GM21528 (cell line): ENCODE results near the gene POLG.

Experiments
- ATAC-seq: cut with Tn5 transposase; IDR thresholded peaks from one replicate; pipeline ENCODE4 v1.9.1; 2021; ENCODE audit warnings: mild to moderate bottlenecking, moderate library complexity; ENCODE audit not compliant: unreplicated experiment, low FRiP score

The POLG gene

DNA sequence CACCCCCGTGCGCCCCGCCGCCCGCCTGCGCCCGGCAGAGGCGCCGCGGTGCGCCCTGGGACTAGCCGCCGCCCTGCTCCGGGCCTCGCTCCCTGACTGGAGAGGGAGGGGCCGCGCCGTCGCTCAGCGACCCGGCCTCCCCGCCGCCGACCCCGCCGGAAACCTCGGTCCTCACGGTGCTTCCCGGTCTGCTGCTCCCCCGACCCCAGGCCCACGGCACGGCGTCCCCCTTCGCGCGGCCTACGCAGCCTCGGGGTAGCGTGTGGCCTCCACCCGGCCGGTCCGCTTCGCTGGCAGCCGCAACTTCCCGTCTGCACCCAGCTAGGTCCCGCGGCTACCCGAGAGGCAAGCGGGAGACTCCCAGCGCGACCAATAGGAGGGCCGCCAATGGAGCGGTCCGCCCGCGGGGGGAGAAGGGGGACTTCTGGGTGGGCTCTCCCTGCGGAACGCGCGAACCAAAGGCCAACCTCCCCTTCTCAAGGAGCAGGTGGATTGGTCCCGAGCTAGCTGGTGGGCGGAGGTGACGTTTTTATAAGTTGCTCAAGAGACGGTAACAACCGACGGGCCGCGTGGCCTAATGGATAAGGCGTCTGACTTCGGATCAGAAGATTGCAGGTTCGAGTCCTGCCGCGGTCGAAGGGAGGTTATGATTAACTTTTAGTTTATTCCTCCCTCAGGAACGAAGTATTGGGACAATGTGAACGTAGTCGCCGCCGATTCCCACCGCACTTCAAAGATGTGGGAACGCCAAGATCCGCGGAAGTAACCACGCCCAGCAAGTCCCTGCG lies at the start of gene POLG:
POLG (minus strand) TSS at position 315 of the 788 bp plus-strand sequence. CDS start 1,070 bp downstream, outside the sequence.
- peak; percentile 89 for ATAC-seq

- ATAC-seq = no peak
Observed at GRCh38 chr15:89384176-89384604, 49.6 kb upstream of the POLG start.

DNA sequence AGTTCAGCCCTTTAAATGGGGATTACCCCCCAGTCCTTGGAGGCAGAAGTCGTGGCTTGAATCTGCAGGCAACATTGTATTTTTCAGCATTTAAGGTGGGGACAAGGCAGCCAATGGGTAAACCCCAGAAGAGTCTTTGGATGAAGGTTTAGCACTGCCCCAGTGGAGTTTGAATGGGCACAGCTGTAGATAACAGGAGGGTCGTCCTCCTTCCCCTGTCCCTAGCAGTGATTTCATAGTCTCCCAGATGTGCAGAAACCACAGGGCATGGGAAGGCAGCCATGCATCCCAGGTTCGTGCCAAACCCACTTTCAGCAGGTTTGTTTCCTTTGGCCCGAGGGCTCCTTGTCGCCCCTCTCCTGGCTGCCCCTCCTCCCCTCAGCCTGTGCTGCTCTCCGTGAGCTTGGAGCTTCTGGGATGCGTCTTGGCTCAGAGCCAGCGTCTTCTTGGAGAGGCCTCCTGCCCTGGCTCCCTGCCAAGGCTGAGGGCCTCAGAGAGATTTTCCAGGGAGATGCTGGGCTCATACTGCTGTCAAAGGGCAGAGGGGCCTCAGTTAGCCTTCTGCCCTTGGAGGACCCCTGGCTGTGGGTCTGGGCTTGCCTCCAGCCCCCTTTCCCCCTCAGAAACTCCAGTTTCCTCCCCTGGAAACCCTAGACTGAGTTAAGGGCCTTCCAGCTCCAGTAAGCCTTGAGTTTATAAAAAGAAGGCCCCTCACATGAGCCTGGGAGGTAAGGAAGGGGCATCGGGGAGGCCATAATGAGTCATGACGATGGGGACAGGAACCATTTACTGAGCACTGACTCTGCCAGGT lies 48.9 kb upstream of the POLG start:
- ATAC-seq = no peak

GRCh38 chr15:89381888-89382686 lies 47.5 kb upstream of the POLG start:
- ATAC-seq = no peak

DNA sequence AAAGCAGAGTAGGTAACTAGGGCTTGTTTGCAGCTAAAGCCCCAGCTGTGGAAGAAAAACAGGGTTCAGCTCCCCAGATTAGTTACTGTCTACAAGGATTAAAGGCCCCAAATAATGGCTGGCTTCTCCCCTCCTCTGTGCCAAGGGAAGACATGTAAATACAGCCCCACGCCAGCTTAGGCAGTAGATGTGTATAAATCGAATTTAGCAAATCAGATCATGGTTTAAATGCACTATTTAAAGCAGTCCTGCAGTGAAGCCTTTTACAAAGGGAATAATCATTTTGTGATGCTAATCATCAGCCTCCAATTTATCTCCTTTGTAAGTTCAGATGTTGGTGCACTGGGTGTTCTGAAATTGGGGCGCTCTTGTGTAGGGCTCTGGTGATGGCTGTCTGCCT lies 46.7 kb upstream of the POLG start:
- ATAC-seq = no peak

- no peak for ATAC-seq
Observed at GRCh38 chr15:89379818-89380217, 45.2 kb upstream of the POLG start.

GRCh38 chr15:89379251-89379695 lies 44.6 kb upstream of the POLG start:
- no peak for ATAC-seq

DNA sequence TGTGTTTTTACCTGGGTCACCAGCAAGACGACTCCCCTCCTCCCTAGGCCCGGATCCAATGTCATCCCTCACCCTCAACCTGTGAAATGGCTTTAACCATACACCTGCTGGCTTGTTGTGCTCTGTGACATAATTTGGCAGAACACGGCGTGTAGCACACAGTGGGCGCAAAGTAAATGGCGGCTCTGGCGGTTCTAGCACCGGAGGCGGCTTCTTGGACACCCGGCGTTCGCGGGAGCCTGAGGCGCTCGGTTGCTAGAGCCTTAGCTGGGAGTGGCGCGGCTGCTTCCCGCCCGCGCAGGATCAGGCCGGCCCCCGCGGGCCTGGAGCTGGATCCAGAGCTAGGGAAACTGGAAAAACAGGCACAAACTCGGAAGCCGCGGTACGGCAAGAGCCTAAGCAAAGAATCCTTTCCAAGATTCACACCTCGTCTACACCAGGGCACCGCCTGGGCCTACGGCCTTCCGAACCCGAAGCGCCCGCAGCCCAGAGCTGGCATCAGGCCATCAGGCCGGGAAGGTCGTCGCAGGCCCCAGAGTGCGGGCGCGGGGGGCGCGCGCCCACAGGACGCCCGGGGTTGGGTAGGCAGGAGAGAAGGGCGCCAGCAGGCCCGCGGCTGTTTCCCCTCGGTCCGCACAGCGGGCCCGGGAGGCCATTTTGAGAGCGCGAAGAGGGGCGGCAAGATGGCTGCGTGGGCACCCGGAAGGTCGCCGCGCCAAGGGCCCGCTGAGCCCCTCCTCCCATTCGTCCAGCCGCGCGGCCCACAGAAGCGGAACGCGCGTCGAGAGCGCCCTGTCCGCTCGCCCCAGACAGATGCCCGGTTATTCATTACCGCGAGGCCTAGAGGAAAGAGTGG lies 43.9 kb upstream of the POLG start:
- ATAC-seq = no peak

GRCh38 chr15:89377842-89378295 lies 43.2 kb upstream of the POLG start:
- no peak for ATAC-seq

- no peak for ATAC-seq
Observed at GRCh38 chr15:89377024-89377841, 42.6 kb upstream of the POLG start.

DNA sequence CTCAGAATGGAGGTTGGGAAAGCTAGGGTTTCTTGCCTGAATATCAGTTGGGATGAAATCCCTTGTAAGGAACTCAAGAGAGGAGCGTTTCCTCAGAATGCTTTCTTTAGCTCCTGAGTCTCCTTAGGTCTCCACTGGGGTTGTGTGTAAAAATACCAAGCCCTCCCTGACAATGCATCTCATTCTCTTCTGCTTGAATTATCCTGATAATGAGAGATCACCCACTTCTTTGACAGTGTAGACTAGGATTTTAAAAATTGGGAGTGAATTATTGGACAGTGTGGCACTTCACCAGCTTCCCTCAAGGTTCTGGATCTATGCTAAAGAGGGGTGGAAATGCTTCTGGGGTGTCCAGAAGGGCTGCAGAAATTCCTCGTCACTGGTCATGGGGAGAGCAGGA lies 41.8 kb upstream of the POLG start:
- ATAC-seq = no peak

DNA sequence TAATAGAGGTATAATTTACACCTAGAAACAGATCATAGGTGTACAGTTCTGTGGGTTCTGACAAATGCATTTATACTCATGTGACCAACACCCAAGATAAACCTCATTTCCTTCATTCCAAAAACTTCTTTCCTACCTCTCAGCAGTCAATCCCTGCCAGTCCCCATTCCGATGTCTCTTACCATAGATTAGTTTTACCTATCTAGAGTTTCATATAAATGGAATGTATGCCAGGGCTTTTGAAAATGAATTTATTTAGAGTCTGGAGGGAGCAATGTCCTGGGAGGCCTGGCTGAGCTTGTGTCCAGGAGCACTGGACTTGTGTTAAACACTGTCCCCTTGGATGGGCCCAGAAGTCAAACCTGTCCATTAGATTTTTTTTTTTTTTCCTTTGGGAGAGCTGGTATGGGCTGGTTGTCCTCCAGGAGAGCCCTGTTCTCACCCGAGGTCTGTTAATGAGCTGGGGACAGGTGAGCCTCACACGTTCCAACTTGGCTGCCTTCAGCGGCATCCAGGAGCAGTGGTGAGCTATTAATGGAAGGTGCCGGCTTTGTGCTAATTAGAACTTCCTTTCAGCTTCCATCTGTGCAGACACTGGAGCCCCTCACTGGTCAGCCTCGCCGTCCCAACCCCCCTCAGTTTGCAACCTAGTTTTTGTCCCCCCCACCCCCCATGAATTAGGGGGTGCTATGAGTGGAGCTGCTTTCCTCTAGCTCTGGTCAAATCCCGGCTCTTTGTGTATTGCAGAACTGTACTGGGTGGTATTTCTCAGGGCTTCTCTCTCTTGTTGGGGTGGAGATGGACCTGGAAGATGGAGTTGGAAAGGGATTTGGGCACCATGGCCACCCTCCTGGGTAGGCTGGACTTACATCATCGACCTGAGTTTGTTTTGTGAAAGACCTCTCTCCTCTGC lies 40.7 kb upstream of the POLG start:
- ATAC-seq = no peak

DNA sequence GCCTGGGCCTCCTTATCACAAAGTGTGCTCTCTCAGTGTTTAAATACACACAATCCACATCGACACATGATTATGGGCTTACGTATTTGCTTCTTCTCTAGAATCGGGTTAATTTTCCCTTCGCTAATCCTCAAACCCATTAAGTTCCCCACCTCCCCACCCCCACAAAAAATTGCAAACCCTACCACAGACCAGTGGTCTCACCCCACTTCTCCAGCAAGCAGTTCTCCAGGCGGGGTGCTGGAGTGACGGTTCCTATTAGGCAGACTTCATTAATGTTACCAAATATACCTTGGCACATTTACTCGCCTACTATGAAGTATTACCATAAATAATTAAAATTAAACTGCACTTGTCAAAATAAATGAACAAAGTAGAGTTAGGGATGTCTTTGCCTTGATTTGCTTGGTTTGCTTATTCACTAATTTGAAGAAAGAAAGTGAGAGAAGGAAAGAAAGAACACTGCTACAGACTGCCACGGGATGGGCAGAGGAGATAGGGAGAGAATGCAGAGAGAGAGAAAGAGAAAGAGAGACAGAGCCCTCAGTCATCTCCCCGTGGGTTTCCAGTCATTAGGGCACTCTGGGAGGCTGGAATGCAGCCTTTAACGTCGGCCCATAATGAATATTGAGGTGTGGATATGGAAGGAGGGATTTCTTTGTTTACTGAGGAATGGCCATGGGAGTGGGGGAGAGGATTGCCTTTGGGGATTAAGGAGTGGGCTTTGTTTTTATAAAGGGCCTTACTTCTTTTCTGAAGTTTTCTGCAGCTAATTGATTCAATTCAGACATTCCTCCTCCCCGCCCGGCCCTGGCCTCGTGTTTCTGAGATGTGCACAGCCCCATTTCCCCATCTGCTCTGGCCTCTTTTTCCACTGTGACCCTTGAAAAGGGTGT lies 39.7 kb upstream of the POLG start:
- no peak for ATAC-seq

- no peak for ATAC-seq
Observed at GRCh38 chr15:89372069-89372935, 37.7 kb upstream of the POLG start.

GRCh38 chr15:89371228-89372044 lies 36.8 kb upstream of the POLG start:
- no peak for ATAC-seq
